HG02610 (cell line): ENCODE measurements around the gene DLGAP5.
A peak's percentile ranks its signal among the peaks of the same experiment; 100 is the strongest.

Experiments used
- ATAC-seq: cut with Tn5 transposase; IDR thresholded peaks from one replicate; pipeline ENCODE4 v1.9.1; 2021; ENCODE audit warnings: mild to moderate bottlenecking, moderate library complexity; ENCODE audit not compliant: unreplicated experiment

DLGAP5 gene

GRCh38 chr14:55191203-55192053, at the start of gene DLGAP5:
Gene DLGAP5 (minus strand): TSS chr14:55191585. CDS start chr14:55189179, 2,406 bp downstream.
- ATAC-seq, result peak; percentile 96

GRCh38 chr14:55240526-55241178, 49.3 kb upstream of the DLGAP5 start:
- no peak for ATAC-seq

- ATAC-seq, result no peak
These were observed 47.9 kb upstream of the DLGAP5 start for GRCh38 chr14:55239320-55239719.

- ATAC-seq, result no peak
These were observed 46.8 kb upstream of the DLGAP5 start for GRCh38 chr14:55238019-55238680.

DNA sequence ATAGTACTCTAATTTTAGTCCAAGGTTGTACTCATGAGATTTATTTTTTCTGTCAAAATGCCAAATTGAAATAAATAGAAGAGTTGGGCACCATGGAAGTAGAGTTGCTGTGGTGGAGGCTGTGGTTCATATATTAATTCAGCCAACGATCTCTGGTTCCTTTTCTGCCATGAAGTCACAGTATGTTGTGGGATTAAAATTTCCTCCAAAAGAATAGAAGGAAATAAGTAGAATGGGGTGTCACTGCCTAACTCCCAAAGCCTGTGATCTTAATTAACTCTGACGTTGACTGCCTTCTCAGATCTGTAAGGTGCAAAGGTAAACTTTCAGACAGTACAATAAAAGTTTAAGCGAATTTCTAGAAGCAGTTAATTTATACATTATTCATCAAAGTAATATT, 42.2 kb upstream of the DLGAP5 start:
- ATAC-seq, result no peak

GRCh38 chr14:55228261-55228660, 36.9 kb upstream of the DLGAP5 start:
- no peak for ATAC-seq

DNA sequence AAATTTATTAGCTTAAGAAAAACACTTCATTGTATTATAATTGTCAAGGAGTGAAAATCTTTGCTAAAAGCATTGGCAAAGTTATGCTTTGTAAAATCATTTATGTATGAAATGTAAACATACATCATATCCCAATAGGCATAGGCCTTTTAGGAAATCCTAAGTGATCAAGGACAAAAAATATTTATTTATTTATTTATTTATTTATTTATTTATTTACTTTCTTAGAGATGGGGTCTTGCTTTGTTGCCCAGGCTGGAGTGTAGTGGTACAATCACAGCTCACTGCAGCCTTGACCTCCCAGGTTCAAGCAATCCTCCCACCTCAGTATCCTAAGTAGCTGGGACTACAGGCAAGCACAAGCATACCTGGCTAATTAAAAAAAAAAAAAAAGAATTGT, 32.0 kb upstream of the DLGAP5 start:
- ATAC-seq, result no peak

DNA sequence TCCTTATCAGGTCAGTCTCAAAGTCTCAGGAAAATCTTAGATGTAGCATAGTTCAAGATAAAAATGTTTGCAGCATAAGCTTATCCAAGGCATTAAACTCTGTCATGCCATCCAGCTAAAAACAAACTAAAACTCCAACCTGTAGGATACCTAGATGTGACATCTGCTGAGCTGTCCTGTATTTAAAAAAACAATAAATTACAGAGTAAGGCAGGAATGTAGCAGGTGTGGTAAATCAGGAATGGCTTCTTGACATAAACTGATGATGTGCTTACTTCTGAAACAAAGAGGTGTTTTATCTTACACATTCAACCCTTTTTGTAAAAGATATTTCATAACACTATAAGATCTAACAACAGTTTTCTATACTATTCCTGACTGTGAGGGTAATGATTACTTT, 30.6 kb upstream of the DLGAP5 start:
- no peak for ATAC-seq

DNA sequence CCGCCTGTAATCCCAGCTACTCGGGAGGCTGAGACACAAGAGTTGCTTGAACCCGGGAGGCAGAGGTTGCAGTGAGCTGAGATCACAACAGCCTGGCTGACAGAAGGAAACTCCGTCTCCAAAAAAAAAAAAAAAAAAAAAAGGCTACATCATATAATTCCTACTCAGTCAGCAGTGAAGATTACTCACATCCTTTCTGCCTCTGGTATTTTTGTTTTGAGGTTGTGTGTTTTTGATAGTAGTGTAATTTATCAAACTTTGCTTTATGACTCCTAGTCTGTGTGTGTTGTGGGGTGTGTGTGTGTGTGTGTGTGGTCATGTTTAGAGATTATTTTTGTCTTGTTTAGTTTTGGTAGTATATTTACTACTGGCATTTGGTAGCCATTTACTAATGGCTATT, 29.8 kb upstream of the DLGAP5 start:
- ATAC-seq, result no peak

- ATAC-seq, result no peak
These were observed 28.8 kb upstream of the DLGAP5 start for GRCh38 chr14:55220230-55220629.

GRCh38 chr14:55212634-55213033, 21.2 kb upstream of the DLGAP5 start:
- no peak for ATAC-seq

GRCh38 chr14:55207832-55208231, 16.4 kb upstream of the DLGAP5 start:
- no peak for ATAC-seq

DNA sequence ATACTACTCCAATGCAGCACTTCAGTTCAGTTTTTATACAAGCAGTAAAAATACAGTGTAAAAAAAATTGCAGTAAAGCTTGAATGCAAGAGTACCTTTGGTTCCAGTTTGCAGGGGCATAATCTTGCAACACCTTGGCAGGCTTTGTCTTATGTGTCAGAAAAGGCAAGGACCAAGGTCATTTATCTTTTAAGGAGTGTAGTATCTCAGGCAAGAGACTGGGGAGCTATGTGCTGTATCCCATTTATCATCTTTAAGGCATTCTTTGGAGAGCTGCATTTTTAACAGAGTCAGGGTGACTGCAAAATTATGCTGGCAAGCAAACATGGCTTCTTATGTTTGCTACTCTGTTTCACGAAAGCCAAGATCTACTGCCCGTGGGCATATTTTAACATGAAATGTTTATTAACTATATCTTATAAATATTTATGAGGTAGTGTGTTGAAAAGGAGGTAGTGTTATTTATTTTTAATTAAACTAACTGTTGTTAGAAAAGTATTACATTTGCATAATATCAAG, 14.8 kb upstream of the DLGAP5 start:
- ATAC-seq, result no peak

- no peak for ATAC-seq
These were observed 10.1 kb upstream of the DLGAP5 start for GRCh38 chr14:55201219-55202101.

- no peak for ATAC-seq
These were observed 9.3 kb upstream of the DLGAP5 start for GRCh38 chr14:55200651-55201050.

GRCh38 chr14:55198749-55199148, 7.4 kb upstream of the DLGAP5 start:
- no peak for ATAC-seq

DNA sequence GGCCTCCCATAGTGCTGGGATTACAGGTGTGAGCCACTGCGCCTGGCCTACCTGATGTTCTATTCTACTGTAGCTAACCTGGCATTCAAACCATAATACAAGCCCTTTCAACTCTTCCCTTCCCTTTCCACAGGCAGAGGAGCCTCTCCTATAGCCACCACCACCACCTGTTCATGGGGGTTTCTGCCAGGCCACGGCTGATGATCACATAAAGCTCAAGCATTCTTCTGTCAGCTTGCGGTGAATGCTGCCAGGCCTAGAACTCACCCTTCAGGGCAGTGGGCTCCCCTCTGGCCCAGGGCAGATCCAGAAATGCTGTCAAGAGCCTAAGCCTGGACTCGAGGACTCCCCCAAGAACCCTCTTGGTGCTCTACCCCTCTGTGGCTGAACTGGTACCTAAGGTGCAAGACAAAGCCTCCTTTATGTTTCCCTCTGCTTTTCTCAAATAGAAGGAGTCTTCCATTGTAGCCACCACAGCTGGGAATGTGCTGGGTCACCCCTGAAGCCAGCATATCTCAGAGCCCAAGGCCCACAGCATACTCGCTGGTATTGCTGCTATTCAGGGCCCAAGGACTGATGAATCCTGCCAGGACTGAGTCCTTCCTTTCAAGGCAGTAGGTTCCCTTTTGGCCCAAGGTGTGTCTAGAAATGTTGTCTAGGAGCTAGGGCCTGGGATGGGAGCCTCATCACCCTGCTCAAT, 3.4 kb upstream of the DLGAP5 start:
- ATAC-seq, result no peak

- no peak for ATAC-seq
These were observed 753 bp upstream of the DLGAP5 start for GRCh38 chr14:55192054-55192621.

DNA sequence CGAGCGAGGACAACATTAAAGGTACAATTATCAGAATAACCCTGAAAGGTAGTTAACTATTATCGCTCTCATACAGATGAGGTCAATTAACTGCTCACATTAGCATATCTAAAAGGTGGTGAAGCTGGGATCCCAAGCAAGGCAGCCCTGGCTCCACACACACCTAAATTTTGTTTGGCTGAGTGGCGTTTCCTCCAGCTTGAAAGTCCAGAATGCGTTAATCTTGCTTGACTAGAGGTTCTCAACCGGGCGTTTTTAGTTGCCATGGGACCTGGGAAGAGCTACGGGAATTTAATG, 531 bp downstream of the DLGAP5 start:
- ATAC-seq, result no peak
